Kasumi-1 (cell line): ENCODE results near the gene LZTR1.
"Not testable (repeated sequence)": the region's sequence is repeated elsewhere in the genome, so short reads cannot be mapped to it uniquely, and the experiment has no call there.

Source experiments
- DNase-seq, 2 experiments: peaks; one replicate each; lab custom pipeline; 2025; lab: John Stamatoyannopoulos, UW

LZTR1 gene

DNA sequence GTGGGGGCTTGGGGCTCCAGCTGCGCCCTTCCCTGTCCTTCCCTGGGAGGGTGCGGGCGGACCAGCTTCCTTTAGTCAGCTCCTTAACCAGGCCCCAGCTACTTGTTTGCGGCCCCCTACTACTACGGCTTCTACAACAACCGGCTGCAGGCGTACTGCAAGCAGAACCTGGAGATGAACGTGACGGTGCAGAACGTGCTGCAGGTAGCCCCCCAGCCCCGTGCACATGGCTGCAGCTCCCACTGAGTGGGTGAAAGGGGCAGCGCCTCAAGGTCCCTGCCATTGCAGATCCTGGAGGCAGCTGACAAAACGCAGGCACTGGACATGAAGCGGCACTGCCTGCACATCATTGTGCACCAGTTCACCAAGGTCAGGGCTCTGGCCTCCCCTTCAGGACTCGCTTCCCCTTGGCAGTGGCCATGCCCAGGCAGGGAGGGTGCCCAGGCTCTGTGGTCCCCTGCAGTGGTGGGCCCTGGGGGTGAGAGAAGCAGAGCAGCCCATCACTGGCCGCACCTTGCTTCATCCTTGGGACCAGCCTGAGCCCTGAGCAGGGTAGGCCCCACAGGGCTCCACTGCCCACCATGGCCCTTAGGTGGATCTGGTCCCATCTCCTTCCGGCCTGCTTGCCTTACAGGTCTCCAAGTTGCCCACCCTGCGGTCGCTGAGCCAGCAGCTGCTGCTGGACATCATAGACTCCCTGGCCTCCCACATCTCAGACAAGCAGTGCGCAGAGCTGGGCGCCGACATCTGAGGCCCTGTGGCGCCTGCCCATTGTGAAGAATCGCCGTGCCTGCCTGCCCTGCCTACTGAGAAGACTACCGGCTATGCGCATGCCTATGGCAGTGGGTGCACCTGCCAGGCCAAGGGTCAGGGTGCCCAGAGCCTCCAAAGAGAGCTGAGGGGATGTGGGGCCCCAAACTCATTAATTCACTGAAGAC is 14.8 kb downstream of the LZTR1 start:
- DNase-seq = no peak

DNA sequence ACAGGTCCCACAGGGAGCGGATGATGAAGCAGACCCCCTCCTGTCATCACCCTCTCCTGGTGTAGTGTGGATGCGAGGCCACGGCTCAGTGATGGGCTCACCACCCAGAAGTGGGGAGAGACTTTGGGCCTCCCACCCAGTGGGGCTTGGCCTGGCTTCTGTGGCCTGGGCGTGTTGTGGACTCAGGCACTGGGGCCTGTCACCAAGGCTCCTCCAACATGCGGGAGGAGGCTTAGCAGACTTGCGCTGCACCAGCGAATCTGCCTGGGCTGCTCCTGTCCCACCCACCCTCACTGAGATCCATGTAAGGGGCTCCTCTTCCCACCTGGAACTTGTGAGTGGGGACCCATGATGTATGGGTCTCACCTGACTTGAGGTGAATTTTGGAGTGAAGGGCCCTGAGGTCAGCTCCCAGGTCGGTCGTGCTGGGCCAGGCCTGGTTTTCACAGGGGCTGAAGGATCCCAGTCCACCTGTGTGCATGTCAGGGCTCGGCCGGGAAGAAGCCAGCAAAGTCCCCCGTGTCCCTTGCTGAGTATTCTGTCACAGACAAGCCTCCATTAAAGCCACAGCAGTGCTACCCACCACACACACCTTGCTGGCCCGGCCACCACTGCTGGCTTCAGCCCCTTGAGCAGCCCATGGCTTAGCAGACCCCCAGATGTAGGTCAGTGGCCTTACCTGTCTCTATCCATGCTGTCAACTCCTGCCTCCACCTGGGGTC is 15.6 kb downstream of the LZTR1 start:
- DNase-seq = no peak

DNA sequence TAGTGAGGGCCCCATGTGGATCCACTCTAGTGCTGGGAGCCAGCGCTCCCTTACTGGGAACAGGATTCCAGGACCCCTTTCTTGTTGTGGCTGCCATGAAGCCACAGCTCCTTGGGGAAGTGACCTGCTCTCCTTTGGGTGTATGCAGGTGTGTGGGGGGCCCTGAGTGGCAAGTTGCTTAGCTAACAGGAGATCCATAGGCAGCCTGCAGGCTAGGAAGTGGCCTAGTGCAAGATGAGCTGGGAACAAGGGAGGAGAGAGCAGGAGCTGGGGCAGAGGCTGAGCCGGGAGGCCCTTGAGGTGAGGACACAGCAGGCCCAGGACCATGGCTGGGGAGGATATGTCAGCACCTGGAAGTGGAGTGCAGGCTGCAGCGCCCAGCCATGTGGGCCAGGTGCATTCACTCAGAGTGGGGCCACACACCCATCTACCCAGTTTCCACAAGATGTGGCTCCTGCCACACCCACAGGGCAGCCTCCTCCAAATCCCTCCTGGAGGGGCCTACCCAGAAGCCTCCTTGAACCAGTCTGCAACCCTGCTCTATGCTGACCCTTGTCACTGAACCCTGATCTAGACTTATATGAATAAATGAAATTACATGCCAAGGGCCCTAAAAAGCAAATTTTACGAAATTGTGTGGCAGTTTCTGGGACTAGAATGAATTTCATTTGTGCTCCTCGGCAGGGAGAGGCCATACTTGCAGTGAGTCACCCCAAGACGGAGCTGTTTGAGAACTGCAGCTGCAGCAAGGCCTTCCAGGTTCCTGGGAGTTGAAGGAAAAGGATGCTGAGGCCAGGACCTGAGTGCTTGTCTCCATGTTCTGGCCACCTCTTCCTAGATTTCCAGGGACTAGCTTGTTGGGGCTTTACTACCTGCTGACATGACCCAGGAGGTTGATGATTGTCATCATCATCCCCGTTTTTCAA is 16.6 kb downstream of the LZTR1 start:
- DNase-seq = no peak

GRCh38 chr22:20999350-21000206 is 17.5 kb downstream of the LZTR1 start:
- no peak for DNase-seq

- DNase-seq = no peak
Observed at GRCh38 chr22:21000207-21000986, 18.3 kb downstream of the LZTR1 start.

DNA sequence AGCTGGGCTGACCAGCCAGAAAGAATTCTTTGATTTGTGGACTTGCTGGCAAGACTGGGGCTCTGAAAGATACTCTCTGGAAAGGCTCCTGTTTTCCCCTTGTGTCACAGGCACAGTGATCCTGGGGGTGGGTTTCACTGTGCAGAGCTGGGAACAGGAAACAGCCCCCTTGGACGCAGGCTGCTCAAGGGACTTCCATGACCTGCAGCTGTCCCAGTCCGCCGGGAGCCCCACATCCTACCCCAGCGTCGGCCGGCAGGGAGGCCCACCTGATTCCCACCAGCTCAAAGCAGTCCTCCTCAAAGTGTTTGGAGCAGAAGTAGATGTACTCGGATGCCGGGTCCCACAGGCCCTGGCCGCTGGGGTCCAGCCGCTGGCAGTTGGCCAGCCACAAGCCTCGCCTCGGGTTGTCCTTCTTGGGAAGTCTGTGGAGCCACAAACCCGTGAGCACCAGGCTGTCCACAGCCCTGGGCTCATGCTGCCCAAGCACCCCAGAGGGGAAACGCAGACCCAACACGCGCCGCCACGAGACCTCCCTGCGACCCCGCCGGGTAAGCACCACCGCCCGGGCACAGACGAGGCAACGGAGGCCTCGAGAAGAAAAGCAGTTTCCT is 19.0 kb downstream of the LZTR1 start:
- peak in 1 of 2 experiments; percentile 2 for DNase-seq

GRCh38 chr22:21001601-21002325 is 19.7 kb downstream of the LZTR1 start, which contains the start of gene THAP7:
TSS of gene THAP7 (minus strand) at chr22:21002118. CDS start at chr22:21001911, 207 bp downstream.
- peak; percentile 93 to 96 for DNase-seq

DNA sequence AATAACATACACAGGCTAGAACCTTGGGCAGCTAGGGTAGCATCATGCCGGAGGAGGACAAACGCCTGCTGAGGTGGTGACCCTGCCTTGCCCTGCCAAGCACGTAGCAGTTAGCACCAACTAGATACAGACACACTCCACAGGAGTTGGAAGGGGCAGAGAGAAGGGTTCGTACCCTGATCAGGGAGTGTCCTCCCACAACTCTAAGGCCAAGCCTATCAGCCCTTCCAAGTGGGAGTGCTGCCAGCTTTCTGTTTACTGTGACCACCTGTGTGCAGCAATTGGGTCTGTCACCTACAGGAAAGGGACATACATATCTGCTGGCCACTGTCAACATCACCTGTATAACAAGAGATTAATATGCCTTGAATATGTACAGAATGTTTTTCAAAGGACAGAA is 21.7 kb downstream of the LZTR1 start:
- DNase-seq = no peak

DNA sequence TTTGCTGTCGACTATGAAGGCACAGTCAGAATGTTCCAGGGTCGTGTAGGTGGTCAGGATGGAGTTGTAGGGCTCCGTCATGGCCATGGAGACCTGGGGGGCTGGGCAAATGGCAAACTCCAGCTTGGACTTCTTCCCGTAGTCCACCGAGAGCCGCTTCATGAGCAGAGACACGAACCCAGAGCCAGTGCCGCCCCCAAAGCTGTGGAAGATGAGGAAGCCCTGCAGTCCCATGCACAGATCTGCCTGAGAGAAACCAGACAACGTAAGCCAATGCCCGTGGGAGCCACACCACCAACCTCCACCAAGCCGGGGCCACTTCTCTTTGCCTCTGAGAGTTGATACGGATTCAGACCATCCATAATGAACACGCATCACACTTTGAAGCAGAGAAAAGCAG is 27.1 kb downstream of the LZTR1 start:
- DNase-seq = not testable (repeated sequence)

- DNase-seq = peak; percentile 66 to 72
Observed at GRCh38 chr22:21009638-21010425, 27.7 kb downstream of the LZTR1 start.

GRCh38 chr22:21010426-21011113 is 28.5 kb downstream of the LZTR1 start:
- DNase-seq = no peak

DNA sequence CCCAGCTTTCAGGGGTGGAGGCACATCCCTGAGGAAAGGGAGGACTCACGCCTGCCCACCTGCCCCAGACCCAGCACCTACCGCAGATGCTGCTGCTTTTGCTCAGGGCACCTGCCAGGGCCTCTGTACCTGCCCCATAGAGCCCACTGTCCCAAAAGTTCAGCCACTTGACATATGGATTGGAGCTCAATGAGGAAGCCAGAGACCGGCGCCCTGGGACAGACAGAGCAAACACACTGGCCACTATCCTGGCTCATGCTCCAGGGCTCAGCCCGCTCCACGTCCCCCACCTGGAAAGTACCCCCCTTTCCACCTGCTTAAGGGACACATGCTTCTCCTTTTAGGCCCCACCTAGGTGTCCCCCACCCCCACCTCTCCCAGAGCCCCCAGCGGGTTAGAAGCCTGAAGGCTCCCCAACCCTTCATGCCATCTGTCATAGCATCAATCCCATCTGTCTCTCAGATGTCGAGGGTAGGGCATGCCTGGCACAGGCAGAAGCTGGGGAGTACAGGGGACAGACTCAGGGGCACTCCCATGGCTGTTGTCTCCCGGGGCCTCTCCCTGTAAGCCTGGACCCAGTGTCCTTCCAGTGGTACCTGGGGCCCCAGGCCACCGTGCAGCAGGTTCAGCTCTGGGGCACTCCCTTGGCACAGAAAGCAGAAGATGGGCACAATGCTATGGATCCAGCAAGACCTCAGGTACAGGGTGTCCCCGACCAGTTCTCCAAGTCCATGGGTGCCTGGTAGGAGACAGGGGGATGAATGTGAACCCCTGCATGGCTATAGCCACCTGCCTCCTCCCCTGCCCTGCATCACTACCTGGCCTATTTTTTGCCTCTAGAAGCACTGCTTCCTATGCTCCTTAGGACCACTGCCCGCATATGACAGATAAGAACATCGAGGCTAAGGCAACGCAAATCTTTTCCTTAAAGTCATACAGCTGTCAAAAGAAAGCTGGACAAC is 30.6 kb downstream of the LZTR1 start:
- no peak for DNase-seq

- DNase-seq = no peak
Observed at GRCh38 chr22:21013657-21014201, 31.6 kb downstream of the LZTR1 start.

DNA sequence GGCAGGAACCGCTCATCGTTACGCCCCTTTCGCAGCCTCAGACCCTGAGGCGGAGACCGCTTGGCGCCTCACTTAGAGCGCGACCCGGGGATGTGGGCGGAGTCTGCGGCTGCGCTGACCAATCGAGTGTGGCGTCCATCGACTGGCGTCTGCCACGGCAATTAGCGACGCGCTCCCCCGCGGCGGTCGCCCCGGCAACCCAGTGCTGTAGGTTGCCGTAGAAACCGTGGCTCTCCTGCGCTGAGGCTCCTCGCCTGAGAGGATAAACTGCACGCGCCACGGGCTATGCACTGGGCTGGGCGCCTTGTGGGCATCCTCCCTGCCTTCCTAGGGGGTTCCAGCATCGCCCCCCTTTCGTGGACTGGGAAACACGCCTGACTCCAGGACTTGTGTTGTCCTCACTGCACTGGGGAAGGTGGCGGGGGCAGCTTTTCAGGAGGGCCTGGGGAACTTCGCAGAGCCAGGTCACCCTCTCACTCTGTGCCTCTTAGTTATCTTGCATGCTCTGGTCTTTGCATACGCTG is 32.2 kb downstream of the LZTR1 start:
- DNase-seq = peak; percentile 47 to 57

DNA sequence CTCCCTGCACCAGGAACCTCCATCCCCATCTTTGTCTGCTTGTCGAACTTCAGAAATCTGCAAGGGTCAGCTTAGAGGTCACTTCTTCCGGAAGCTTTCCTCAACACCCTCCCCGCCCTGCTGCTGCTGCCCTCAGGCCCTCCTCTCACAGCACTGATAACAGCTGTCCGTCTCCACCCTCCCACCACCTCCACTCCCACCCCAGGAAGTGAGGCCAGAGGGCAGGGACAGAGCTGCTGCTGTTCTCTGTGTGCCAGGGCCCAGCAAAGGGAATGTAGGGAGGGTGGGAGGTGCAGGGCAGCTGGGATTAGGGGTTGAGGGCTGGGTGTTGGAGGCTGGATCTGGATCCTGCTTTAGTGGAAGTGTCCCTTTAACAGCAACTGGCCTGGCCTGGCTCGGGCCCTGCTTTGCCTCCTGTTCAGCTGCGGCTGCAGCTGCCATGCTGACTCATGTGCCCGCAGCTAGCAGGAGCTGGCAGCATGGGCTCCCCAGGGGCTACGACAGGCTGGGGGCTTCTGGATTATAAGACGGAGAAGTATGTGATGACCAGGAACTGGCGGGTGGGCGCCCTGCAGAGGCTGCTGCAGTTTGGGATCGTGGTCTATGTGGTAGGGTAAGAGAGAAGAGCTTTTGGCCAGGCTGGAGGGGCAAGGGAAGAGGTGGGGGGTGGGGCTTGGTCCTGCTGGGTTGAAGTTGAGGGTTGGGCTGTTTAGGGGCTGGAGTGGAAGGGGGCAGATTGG is 32.8 kb downstream of the LZTR1 start, which contains the start of gene P2RX6:
Gene P2RX6 (plus strand): TSS at position 440 of the 740 bp plus-strand sequence. CDS start 10 bp downstream, at position 450.
- DNase-seq = no peak
